SK-N-SH (cell line): ENCODE measurements around the gene RUFY3. TPM values are rescaled to one million over a fixed set of nuclear protein-coding genes. Genes with fewer than 3 reads are reported as not detected.

Experiments used
- CTCF ChIA-PET: fragments of 300-600, 350-600 bp; formaldehyde crosslinking; extraction: SDS; loops from one replicate; lab custom pipeline; 2021; lab: Yijun Ruan, JAX
- POLR2A ChIA-PET: fragments of 350-600 bp; sonication (Branson Sonifier 250); formaldehyde crosslinking; extraction: SDS; loops from one replicate; lab custom pipeline; 2020; ENCODE audit warnings: antibody characterized with exemption, inconsistent platforms; lab: Yijun Ruan, JAX
- DNase-seq: peaks from one replicate; pipeline ENCODE4 v3.0.0; 2012
- H2AFZ ChIP-seq: fragments of 200-600 bp; sonication (generic); 2 replicates; pipeline ENCODE4 v1.8.1; 2016; ENCODE audit warnings: antibody characterized with exemption, mild to moderate bottlenecking, low read depth
- H3F3A ChIP-seq: fragments of 200-600 bp; sonication (generic); replicated peaks from 2 replicates; pipeline ENCODE3; 2016; ENCODE audit warnings: antibody characterized with exemption, mild to moderate bottlenecking; ENCODE audit not compliant: insufficient read depth
- H3K27ac ChIP-seq, 2 experiments: fragments of 200-500 bp in 1 of 2; fragments of 200-600 bp in 1 of 2; sonication (Bioruptor generic) in 1 of 2; sonication (generic), shearing (Covaris generic) in 1 of 2; 2 replicates each; pipeline versions ENCODE4 v1.5.1 to v1.6.1; 2014 to 2016; ENCODE audit warnings: low read depth in 2 of 2, inconsistent platforms in 1 of 2, low read length in 1 of 2, mild to moderate bottlenecking in 1 of 2, mixed read lengths in 1 of 2
- H3K27me3 ChIP-seq: fragments of 200-600 bp; sonication (generic), shearing (Covaris generic); 2 replicates; pipeline ENCODE4 v1.6.1; 2016; ENCODE audit warnings: mixed run types; ENCODE audit not compliant: insufficient read depth
- H3K36me3 ChIP-seq, 2 experiments: fragments of 200-500 bp in 1 of 2; fragments of 200-600 bp in 1 of 2; sonication (Bioruptor generic) in 1 of 2; sonication (generic) in 1 of 2; replicated peaks in 1 of 2; 2 replicates each; pipeline versions ENCODE3 to v1.5.1; 2014 to 2016; ENCODE audit warnings: low read length in 1 of 2, mild to moderate bottlenecking in 1 of 2; ENCODE audit not compliant: insufficient read depth in 2 of 2, control insufficient read depth in 1 of 2
- H3K4me1 ChIP-seq, 2 experiments: fragments of 200-500 bp in 1 of 2; fragments of 200-600 bp in 1 of 2; sonication (Bioruptor generic) in 1 of 2; sonication (generic), shearing (Covaris generic) in 1 of 2; 2 replicates each; pipeline versions ENCODE4 v1.5.1 to v1.6.1; 2014 to 2016; ENCODE audit warnings: low read depth in 1 of 2, low read length in 1 of 2, mixed run types in 1 of 2; ENCODE audit not compliant: insufficient read depth in 2 of 2, control insufficient read depth in 1 of 2
- H3K4me2 ChIP-seq: fragments of 200-600 bp; sonication (generic), shearing (Covaris generic); 2 replicates; pipeline ENCODE4 v1.6.1; 2017; ENCODE audit warnings: mixed run types
- H3K4me3 ChIP-seq, 2 experiments: fragments of 200-500 bp in 1 of 2; fragments of 200-600 bp in 1 of 2; sonication (Bioruptor generic) in 1 of 2; sonication (generic), shearing (Covaris generic) in 1 of 2; 2 replicates each; pipeline versions ENCODE4 v1.5.1 to v1.8.1; 2014 to 2016; ENCODE audit warnings: low read depth in 2 of 2, inconsistent platforms in 1 of 2, low read length in 1 of 2, mild to moderate bottlenecking in 1 of 2, mixed read lengths in 1 of 2, moderate library complexity in 1 of 2
- H3K79me2 ChIP-seq: fragments of 200-600 bp; sonication (generic); 2 replicates; pipeline ENCODE4 v1.8.1; 2017; ENCODE audit warnings: mild to moderate bottlenecking; ENCODE audit not compliant: insufficient read depth
- H3K9ac ChIP-seq: fragments of 200-600 bp; sonication (generic); 2 replicates; pipeline ENCODE4 v1.6.1; 2017; ENCODE audit warnings: mixed run types
- H3K9me2 ChIP-seq: fragments of 200-600 bp; sonication (generic); 2 replicates; pipeline ENCODE4 v1.6.1; 2017; ENCODE audit warnings: mixed run types
- H3K9me3 ChIP-seq: fragments of 200-600 bp; sonication (generic); 2 replicates; pipeline ENCODE4 v1.6.1; 2017; ENCODE audit warnings: mixed run types, mild to moderate bottlenecking, moderate library complexity
- H4K20me1 ChIP-seq: fragments of 200-600 bp; sonication (generic); 2 replicates; pipeline ENCODE4 v1.6.1; 2017; ENCODE audit warnings: mild to moderate bottlenecking, mixed run types; ENCODE audit not compliant: insufficient read depth
- CTCF ChIP-seq: fragments of 200-600 bp; sonication (generic); IDR thresholded peaks from 2 replicates; pipeline ENCODE4 v1.6.1; 2017; ENCODE audit warnings: antibody characterized with exemption, mild to moderate bottlenecking, moderate library complexity
- EP300 ChIP-seq, 2 experiments: IDR thresholded peaks; 2 replicates each; pipeline versions ENCODE4 v1.4.0 to v1.6.1; 2012; ENCODE audit warnings: borderline replicate concordance in 1 of 2, low read depth in 1 of 2, low read length in 1 of 2
- EZH2phosphoT487 ChIP-seq: fragments of 200-600 bp; sonication (generic); IDR thresholded peaks from 2 replicates; pipeline ENCODE4 v1.6.1; 2017; ENCODE audit warnings: low read depth, mixed run types, mild to moderate bottlenecking, antibody characterized with exemption, moderate library complexity, borderline replicate concordance
- FOSL2 ChIP-seq: IDR thresholded peaks from 2 replicates; pipeline ENCODE4 v1.4.0; 2012; ENCODE audit warnings: low read depth, mild to moderate bottlenecking, moderate library complexity, borderline replicate concordance
- JUND ChIP-seq: IDR thresholded peaks from 2 replicates; pipeline ENCODE4 v1.4.0; 2012
- NRF1 ChIP-seq: IDR thresholded peaks from 2 replicates; pipeline ENCODE4 v1.6.1; 2012; ENCODE audit warnings: low read depth, mild to moderate bottlenecking, low read length
- POLR2AphosphoS5 ChIP-seq: IDR thresholded peaks from 2 replicates; pipeline ENCODE4 v1.6.1; 2012; ENCODE audit warnings: low read depth, low read length
- RCOR1 ChIP-seq: fragments of 150-350 bp; IDR thresholded peaks from 2 replicates; pipeline ENCODE4 v1.6.1; 2017; ENCODE audit warnings: antibody characterized with exemption, low read length
- REST ChIP-seq: IDR thresholded peaks from 2 replicates; pipeline ENCODE4 v1.6.1; 2012; ENCODE audit warnings: mild to moderate bottlenecking, low read depth, low read length, moderate library complexity
- TAF1 ChIP-seq: IDR thresholded peaks from 2 replicates; pipeline ENCODE4 v1.6.1; 2012; ENCODE audit warnings: low read depth, mild to moderate bottlenecking, low read length, moderate library complexity, borderline replicate concordance
- TCF12 ChIP-seq: IDR thresholded peaks from 2 replicates; pipeline ENCODE4 v1.4.0; 2012
- TEAD4 ChIP-seq: IDR thresholded peaks from 2 replicates; pipeline ENCODE4 v1.4.0; 2012; ENCODE audit warnings: mild to moderate bottlenecking, borderline replicate concordance; ENCODE audit not compliant: insufficient read depth
- WGBS: methylation state at CpG from one replicate; pipeline ENCODE4 v1.1.6; 2017; ENCODE audit warnings: low lambda C conversion rate; 5-methylcytosine and 5-hydroxymethylcytosine counted together
- polyA plus RNA-seq, 3 experiments: library from polyadenylated mRNA; depleted of rRNA; stranded (reverse); fragments of >200 nt; gene quantifications; 2 replicates each; pipeline ENCODE4 v1.2.3, GENCODE V29; 2012
- TF ChIP-seq, protein P1 (sequence below): IDR thresholded peaks from 2 replicates; pipeline ENCODE4 v1.4.0; 2012; ENCODE audit warnings: low read depth

The RUFY3 gene
- polyA plus RNA-seq, 1 of the 3 experiments (the other 2 are of a cell fraction): 22.8 TPM

DNA sequence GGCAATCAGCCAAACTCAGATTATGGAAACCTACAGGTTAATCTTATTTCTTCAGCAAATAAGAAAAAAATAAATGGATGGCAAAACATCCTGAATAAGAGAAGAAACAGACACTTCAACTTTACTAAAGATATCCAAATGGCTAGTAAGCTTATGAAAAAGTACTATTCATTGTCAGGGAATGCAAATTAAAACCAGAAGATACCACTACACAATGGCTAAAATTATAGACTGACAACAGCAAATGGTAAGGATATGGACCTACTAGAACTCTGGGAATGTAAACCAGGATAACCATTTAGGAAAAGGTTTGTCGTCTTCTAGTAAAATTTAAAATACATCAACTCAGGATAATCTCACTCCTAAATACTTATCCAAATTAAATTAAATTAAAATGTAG, 93.6 kb downstream of the RUFY3 start:
- WGBS: 51% methylated on average over 1 of the region's 1 CpG
- no peak overlapping the region for H3K4me2 ChIP-seq
- no peaks in the 10 kb centered on the region for H3K9me3 ChIP-seq
- H3K9me2 ChIP-seq: no peaks in the 10 kb centered on the region
- CTCF ChIA-PET: no interaction called here
- H2AFZ ChIP-seq: no peak overlapping the region
- no peaks in the 10 kb centered on the region for H3K79me2 ChIP-seq
- H3K36me3 ChIP-seq: peaks cover 18 to 30% of the 10 kb centered on the region in 2 experiments
- TF ChIP-seq TEAD4: no peak
- TF ChIP-seq TCF12: peak; percentile 56; the same call in 1 of the 2 replicates
- no peak for TF ChIP-seq JUND
- POLR2A ChIA-PET: no interaction called here
- no peaks in the 10 kb centered on the region; the same call in 1 of the 2 replicates for H4K20me1 ChIP-seq
- H3F3A ChIP-seq: peaks cover 12% of the 10 kb centered on the region
- H3K4me3 ChIP-seq: no peak overlapping the region
- no peaks in the 10 kb centered on the region for H3K27me3 ChIP-seq
- no peak for DNase-seq
- no peak overlapping the region for H3K9ac ChIP-seq
- no peaks in the 10 kb centered on the region; a peak in 1 of 4 replicates for H3K4me1 ChIP-seq
- H3K27ac ChIP-seq: peak overlapping the region; percentile 45 to 56; a peak in 2 of 4 replicates

DNA sequence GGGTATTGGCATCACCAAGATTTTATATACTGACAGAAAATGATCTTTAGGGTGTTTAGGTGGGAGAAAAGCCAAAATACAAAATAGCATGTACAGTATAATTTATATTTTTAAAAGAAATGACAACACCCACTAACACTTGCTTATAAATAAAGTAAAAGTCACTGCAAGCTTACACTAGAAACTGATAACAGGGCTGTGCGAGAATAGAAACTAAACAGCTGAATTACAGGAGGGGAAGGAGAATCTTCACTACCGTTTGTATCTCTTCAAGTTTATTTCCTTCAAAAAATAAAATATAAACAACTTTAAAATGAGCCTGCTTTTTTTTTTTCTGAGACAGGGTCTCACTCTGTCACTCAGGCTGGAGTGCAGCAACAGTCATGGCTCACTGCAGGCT, 95.1 kb downstream of the RUFY3 start:
- POLR2A ChIA-PET: no interaction called here
- WGBS: 49% methylated on average over 2 of the region's 2 CpGs

More for the DNA sequence above, 95.1 kb downstream of the RUFY3 start:
- no peak overlapping the region for H3K4me3 ChIP-seq
- H3K27ac ChIP-seq: no peak overlapping the region
- H3K79me2 ChIP-seq: no peaks in the 10 kb centered on the region
- no peaks in the 10 kb centered on the region for H3K9me2 ChIP-seq
- H3K4me2 ChIP-seq: no peak overlapping the region
- H3F3A ChIP-seq: peaks cover 22% of the 10 kb centered on the region
- H3K27me3 ChIP-seq: no peaks in the 10 kb centered on the region
- no peak overlapping the region for H3K9ac ChIP-seq
- H2AFZ ChIP-seq: no peak overlapping the region
- CTCF ChIA-PET: no interaction called here
- no peak for DNase-seq
- no peak for TF ChIP-seq RCOR1
- TF ChIP-seq TCF12: no peak
- no peak for TF ChIP-seq REST
- TF ChIP-seq JUND: no peak
- TF ChIP-seq, protein P1, sequence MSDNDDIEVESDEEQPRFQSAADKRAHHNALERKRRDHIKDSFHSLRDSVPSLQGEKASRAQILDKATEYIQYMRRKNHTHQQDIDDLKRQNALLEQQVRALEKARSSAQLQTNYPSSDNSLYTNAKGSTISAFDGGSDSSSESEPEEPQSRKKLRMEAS: no peak
- no peak for TF ChIP-seq EZH2phosphoT487
- no peak for TF ChIP-seq CTCF
- TF ChIP-seq POLR2AphosphoS5: no peak
- no peak for TF ChIP-seq FOSL2
- TF ChIP-seq NRF1: no peak
- TF ChIP-seq TAF1: no peak
- TF ChIP-seq EP300 (IDR thresholded peaks at IDR 0.05; ENCODE audit: borderline replicate concordance in 1 of 2, low read depth in 1 of 2, low read length in 1 of 2): no peak
- no peaks in the 10 kb centered on the region; the same call in 1 of the 2 replicates for H4K20me1 ChIP-seq
- no peaks in the 10 kb centered on the region; a peak in 1 of 4 replicates for H3K4me1 ChIP-seq
- no peaks in the 10 kb centered on the region for H3K9me3 ChIP-seq
- H3K36me3 ChIP-seq: peaks cover 25 to 41% of the 10 kb centered on the region in 2 experiments
